OCI-LY3 (cell line): Measurements from ENCODE around the gene PACRG.

Source experiments
- H2AFZ ChIP-seq: fragments of 200-600, 300-600 bp; shearing (Covaris generic); 2 replicates; pipeline ENCODE4 v1.6.0; 2014; ENCODE audit warnings: antibody characterized with exemption, low read depth, low read length
- H3K27ac ChIP-seq: fragments of 200-600, 300-600 bp; sonication (generic); 2 replicates; pipeline ENCODE4 v1.5.1; 2014; ENCODE audit warnings: mild to moderate bottlenecking, low read length, moderate library complexity, mixed read lengths
- H3K27me3 ChIP-seq: fragments of 200-600, 300-600 bp; sonication (generic); 2 replicates; pipeline ENCODE4 v1.6.1; 2014; ENCODE audit warnings: low read depth, low read length, mixed read lengths
- H3K36me3 ChIP-seq: fragments of 200-600, 300-600 bp; sonication (generic); replicated peaks from 2 replicates; pipeline ENCODE3; 2014; ENCODE audit warnings: low read depth, low read length, mixed read lengths
- H3K4me1 ChIP-seq: fragments of 300-600, 200-600 bp; sonication (generic); 2 replicates; pipeline ENCODE4 v1.6.1; 2014; ENCODE audit warnings: low read length, mixed read lengths
- H3K4me2 ChIP-seq: fragments of 200-600, 300-600 bp; sonication (generic); 2 replicates; pipeline ENCODE4 v1.6.1; 2014; ENCODE audit warnings: low read length, mixed read lengths
- H3K4me3 ChIP-seq: fragments of 300-600, 200-600 bp; sonication (generic); 2 replicates; pipeline ENCODE4 v1.5.1; 2014; ENCODE audit warnings: antibody characterized with exemption, mild to moderate bottlenecking, low read length, moderate library complexity
- H3K79me2 ChIP-seq: fragments of 300-600, 200-600 bp; shearing (Covaris generic); 2 replicates; pipeline ENCODE4 v1.6.1; 2014; ENCODE audit warnings: mild to moderate bottlenecking, low read length, mixed read lengths
- H3K9ac ChIP-seq: fragments of 300-600, 200-600 bp; shearing (Covaris generic); 2 replicates; pipeline ENCODE4 v1.6.0; 2014; ENCODE audit warnings: mild to moderate bottlenecking, low read length, moderate library complexity
- H3K9me3 ChIP-seq: fragments of 200-600, 300-600 bp; shearing (Covaris generic); 2 replicates; pipeline ENCODE4 v1.6.1; 2014; ENCODE audit warnings: low read length, mixed read lengths; ENCODE audit not compliant: insufficient read depth
- H4K20me1 ChIP-seq: fragments of 200-600, 300-600 bp; sonication (generic); 2 replicates; pipeline ENCODE4 v1.6.1; 2016; ENCODE audit warnings: low read length, mixed read lengths; ENCODE audit not compliant: insufficient read depth
- EZH2phosphoT487 ChIP-seq: fragments of 200-600 bp; shearing (Covaris generic); IDR thresholded peaks from 2 replicates; pipeline ENCODE4 v1.6.1; 2018; ENCODE audit warnings: antibody characterized with exemption, mixed run types, low read depth
- TF ChIP-seq, protein P1 (sequence below): fragments of 200-600, 300-600 bp; sonication (generic); IDR thresholded peaks from 2 replicates; pipeline ENCODE4 v1.5.1; 2014; ENCODE audit warnings: antibody characterized with exemption, low read length, low read depth

The PACRG gene

DNA sequence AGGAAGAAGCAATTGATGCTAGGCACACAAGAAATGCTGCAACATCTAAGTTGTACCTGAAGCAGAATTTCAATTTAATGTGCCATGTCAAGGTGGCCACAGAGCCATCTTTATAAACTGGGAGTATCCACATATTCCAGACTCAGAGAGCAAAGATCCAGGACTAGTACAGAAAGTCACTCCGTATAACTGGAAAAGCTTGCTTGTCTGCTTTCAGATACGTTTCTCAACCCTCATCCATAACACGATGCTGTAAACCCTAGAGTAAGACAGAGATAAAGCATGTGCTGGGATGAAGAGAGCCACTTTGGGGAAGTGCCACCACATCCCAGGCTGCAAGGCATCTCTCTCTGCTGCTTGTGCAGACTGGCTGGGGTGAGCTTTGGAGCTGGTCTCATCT, 134.7 kb downstream of the PACRG start:
- no peaks in the 10 kb centered on the region for H4K20me1 ChIP-seq
- TF ChIP-seq EZH2phosphoT487, result no peak
- TF ChIP-seq, protein P1, sequence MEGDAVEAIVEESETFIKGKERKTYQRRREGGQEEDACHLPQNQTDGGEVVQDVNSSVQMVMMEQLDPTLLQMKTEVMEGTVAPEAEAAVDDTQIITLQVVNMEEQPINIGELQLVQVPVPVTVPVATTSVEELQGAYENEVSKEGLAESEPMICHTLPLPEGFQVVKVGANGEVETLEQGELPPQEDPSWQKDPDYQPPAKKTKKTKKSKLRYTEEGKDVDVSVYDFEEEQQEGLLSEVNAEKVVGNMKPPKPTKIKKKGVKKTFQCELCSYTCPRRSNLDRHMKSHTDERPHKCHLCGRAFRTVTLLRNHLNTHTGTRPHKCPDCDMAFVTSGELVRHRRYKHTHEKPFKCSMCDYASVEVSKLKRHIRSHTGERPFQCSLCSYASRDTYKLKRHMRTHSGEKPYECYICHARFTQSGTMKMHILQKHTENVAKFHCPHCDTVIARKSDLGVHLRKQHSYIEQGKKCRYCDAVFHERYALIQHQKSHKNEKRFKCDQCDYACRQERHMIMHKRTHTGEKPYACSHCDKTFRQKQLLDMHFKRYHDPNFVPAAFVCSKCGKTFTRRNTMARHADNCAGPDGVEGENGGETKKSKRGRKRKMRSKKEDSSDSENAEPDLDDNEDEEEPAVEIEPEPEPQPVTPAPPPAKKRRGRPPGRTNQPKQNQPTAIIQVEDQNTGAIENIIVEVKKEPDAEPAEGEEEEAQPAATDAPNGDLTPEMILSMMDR, result no peak
- H3K4me3 ChIP-seq, result no peak overlapping the region
- no peaks in the 10 kb centered on the region for H3K79me2 ChIP-seq
- no peak overlapping the region for H2AFZ ChIP-seq
- H3K36me3 ChIP-seq, result no peaks in the 10 kb centered on the region
- H3K9me3 ChIP-seq, result no peaks in the 10 kb centered on the region
- H3K4me2 ChIP-seq, result no peak overlapping the region
- no peaks in the 10 kb centered on the region for H3K4me1 ChIP-seq
- no peak overlapping the region for H3K27ac ChIP-seq
- no peak overlapping the region for H3K9ac ChIP-seq
- H3K27me3 ChIP-seq, result no peaks in the 10 kb centered on the region

DNA sequence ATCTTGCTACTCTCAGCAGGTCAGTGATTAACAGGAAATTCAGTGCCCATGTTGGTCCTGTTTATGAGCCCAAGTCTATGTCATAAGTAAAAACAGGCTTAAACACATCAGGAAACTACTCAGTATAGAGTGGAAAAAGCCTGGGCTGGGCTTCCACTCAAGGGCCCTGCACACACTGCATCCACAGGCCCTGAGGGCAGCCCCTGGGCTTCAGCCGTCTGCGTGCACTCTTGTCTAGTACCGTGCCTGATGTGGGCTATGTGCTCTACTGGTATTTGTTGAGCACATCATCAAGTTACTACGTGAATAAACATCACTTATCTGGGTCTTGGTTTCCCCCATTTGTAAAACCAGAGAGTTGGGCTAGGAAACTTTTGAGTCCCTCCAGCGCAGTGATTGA, 135.2 kb downstream of the PACRG start:
- no peak overlapping the region for H3K4me2 ChIP-seq
- no peak overlapping the region for H3K4me3 ChIP-seq
- H3K79me2 ChIP-seq, result no peaks in the 10 kb centered on the region
- H3K9me3 ChIP-seq, result no peaks in the 10 kb centered on the region
- no peak overlapping the region for H3K9ac ChIP-seq
- no peaks in the 10 kb centered on the region for H3K27me3 ChIP-seq
- no peaks in the 10 kb centered on the region for H4K20me1 ChIP-seq
- no peak overlapping the region for H2AFZ ChIP-seq
- TF ChIP-seq, protein P1, result no peak
- no peak for TF ChIP-seq EZH2phosphoT487
- no peaks in the 10 kb centered on the region for H3K36me3 ChIP-seq
- no peak overlapping the region for H3K27ac ChIP-seq
- no peaks in the 10 kb centered on the region for H3K4me1 ChIP-seq

DNA sequence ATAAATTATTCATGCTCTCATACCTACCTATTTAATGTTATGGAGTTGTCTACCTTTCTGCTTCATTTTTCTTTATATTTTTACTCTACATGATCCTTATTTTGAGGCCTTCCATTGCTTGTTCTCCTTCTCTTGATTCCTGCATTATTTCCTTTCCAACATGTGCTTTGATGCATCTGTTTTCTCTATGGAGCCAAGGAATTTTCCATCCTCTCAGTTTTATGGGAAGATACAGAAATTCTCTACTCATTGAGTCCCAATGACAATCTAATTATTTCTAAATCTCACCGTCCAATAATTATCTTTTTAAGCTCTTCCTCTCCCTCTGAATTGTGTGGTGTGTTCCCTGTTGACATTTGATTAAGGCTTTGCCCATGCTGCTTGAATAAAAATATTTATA, 136.0 kb downstream of the PACRG start:
- Histone ChIP-seq H4K20me1 (no peaks in the 10 kb centered on the region), H3K36me3 (no peaks in the 10 kb centered on the region), H3K9ac (no peak overlapping the region), H3K27ac (no peak overlapping the region), H2AFZ (no peak overlapping the region), H3K4me1 (no peaks in the 10 kb centered on the region), H3K79me2 (no peaks in the 10 kb centered on the region), H3K27me3 (no peaks in the 10 kb centered on the region), H3K9me3 (no peaks in the 10 kb centered on the region), H3K4me3 (no peak overlapping the region), H3K4me2 (no peak overlapping the region)
- TF ChIP-seq EZH2phosphoT487, result no peak
- TF ChIP-seq, protein P1, result no peak

DNA sequence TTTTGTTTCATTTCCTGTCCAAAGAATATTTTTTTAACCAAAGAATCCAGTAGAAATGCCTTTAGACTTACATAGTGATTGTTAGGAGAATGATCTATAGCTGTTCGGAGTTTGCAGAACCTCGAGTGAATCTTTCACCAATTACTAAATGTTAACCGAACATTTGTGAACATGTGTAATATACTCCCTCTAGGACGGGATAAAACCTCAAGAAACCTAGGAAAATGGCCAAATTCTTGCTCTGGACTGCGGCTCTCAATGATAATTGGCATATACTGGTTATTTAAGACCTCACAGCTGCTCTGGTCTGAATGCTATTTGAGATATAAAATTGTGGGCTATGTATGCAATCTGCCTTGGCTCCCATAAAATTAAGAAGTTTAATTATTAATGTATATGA, 137.1 kb downstream of the PACRG start:
- Histone ChIP-seq H3K27ac (no peak overlapping the region), H3K36me3 (no peaks in the 10 kb centered on the region), H3K27me3 (no peaks in the 10 kb centered on the region), H3K9me3 (no peaks in the 10 kb centered on the region), H2AFZ (no peak overlapping the region), H3K4me2 (no peak overlapping the region), H3K79me2 (no peaks in the 10 kb centered on the region), H3K4me1 (no peaks in the 10 kb centered on the region), H3K9ac (no peak overlapping the region), H4K20me1 (no peaks in the 10 kb centered on the region), H3K4me3 (no peak overlapping the region)
- no peak for TF ChIP-seq EZH2phosphoT487
- TF ChIP-seq, protein P1, result no peak
